GM18873 (cell line): ENCODE data around the gene C14orf119.
A peak's percentile ranks its signal among the peaks of the same experiment; 100 is the strongest.

Experiments used
- ATAC-seq: cut with Tn5 transposase; IDR thresholded peaks from one replicate; pipeline ENCODE4 v1.9.1; 2021; ENCODE audit warnings: mild to moderate bottlenecking, moderate library complexity, moderate number of reproducible peaks; ENCODE audit not compliant: unreplicated experiment, low FRiP score

C14orf119 gene

GRCh38 chr14:23086565-23086964 is 8.7 kb upstream of the C14orf119 start:
- no peak for ATAC-seq

- no peak for ATAC-seq
Measured at GRCh38 chr14:23089498-23090253, 5.6 kb upstream of the C14orf119 start.

GRCh38 chr14:23090254-23090636 is 5.1 kb upstream of the C14orf119 start:
- ATAC-seq = no peak

- no peak for ATAC-seq
Measured at GRCh38 chr14:23091294-23092225, 3.7 kb upstream of the C14orf119 start.

- no peak for ATAC-seq
Measured at GRCh38 chr14:23093104-23093503, 2.2 kb upstream of the C14orf119 start.

GRCh38 chr14:23093526-23093925 is 1.8 kb upstream of the C14orf119 start:
- no peak for ATAC-seq

GRCh38 chr14:23093991-23094665 is 1.2 kb upstream of the C14orf119 start:
- ATAC-seq = no peak

- peak; percentile 24 for ATAC-seq
Measured at GRCh38 chr14:23094666-23095195, 574 bp upstream of the C14orf119 start, which contains the start of gene ACIN1. ACIN1 (minus strand) TSS chr14:23095136; CDS start chr14:23095112, 24 bp downstream.

- no peak for ATAC-seq
Measured at GRCh38 chr14:23097786-23098185, 2.5 kb downstream of the C14orf119 start.

- no peak for ATAC-seq
Measured at GRCh38 chr14:23099212-23099861, 4.0 kb downstream of the C14orf119 start.

GRCh38 chr14:23101213-23101970 is 6.1 kb downstream of the C14orf119 start:
- ATAC-seq = no peak

- ATAC-seq = no peak
Measured at GRCh38 chr14:23101986-23102625, 6.8 kb downstream of the C14orf119 start.

GRCh38 chr14:23102801-23103200 is 7.5 kb downstream of the C14orf119 start:
- ATAC-seq = no peak

- ATAC-seq = no peak
Measured at GRCh38 chr14:23103581-23103980, 8.3 kb downstream of the C14orf119 start.

GRCh38 chr14:23104070-23104590 is 8.8 kb downstream of the C14orf119 start:
- no peak for ATAC-seq

- ATAC-seq = no peak
Measured at GRCh38 chr14:23104591-23105347, 9.5 kb downstream of the C14orf119 start, which contains the start of gene CIROP. CIROP (minus strand) TSS chr14:23104989; CDS start chr14:23104920, 69 bp downstream.

- no peak for ATAC-seq
Measured at GRCh38 chr14:23105348-23105824, 10.1 kb downstream of the C14orf119 start.

GRCh38 chr14:23106747-23107045 is 11.4 kb downstream of the C14orf119 start:
- ATAC-seq = no peak
